ENCODE results near the gene ADGRF3. TPM values are rescaled to one million over a fixed set of nuclear protein-coding genes. Genes with fewer than 3 reads are reported as not detected.

Gene ADGRF3
- total and polyA plus RNA-seq, 9 of the 15 experiments (the other 6 are each of a cell fraction or from before 2014, with no cell fraction given), result 0.04 to 0.54 (median 0.16) TPM; not detected in 2

- H2AFZ ChIP-seq (ENCODE audit: low read depth, low read length), result no peak overlapping the region; the same call in 1 of the 2 replicates
- H3K9me1 ChIP-seq (ENCODE audit: control insufficient read depth, insufficient read depth, low read length), result no peaks in the 10 kb centered on the region
- H3K36me3 ChIP-seq (ENCODE audit: control insufficient read depth, insufficient read depth, low read length), result peaks cover 47% of the 10 kb centered on the region
- H3K4me2 ChIP-seq (ENCODE audit: insufficient read depth, low read length), result peak overlapping the region; percentile 81
- no peak for FAIRE-seq
- peaks cover 37 to 73% of the 10 kb centered on the region in 2 experiments for H3K4me1 ChIP-seq (replicated peaks in 1 of 2; ENCODE audit: control insufficient read depth in 2 of 2, insufficient read depth in 2 of 2, low read length in 2 of 2)
- H3K27me3 ChIP-seq (ENCODE audit: control insufficient read depth in 2 of 2, insufficient read depth in 2 of 2, low read length in 2 of 2), result no peaks in the 10 kb centered on the region
- H4K20me1 ChIP-seq (replicated peaks; ENCODE audit: control insufficient read depth, insufficient read depth, low read length), result 0 out of 2 replicates have a peak, but pooled peaks cover 5% of the 10 kb centered on the region
- H3K9me3 ChIP-seq (replicated peaks; ENCODE audit: control insufficient read depth, insufficient read depth, low read depth, low read length), result no peaks in the 10 kb centered on the region; the same call in 1 of the 2 replicates
- H3K4me3 ChIP-seq, result peak overlapping the region; percentile 6; the same call in 1 of the 2 replicates
- peak overlapping the region; percentile 80 to 85; a peak in 3 of 4 replicates for H3K9ac ChIP-seq (ENCODE audit: insufficient read depth in 1 of 2, low read depth in 2 of 2, low read length in 2 of 2)
- DNase-seq (ENCODE audit: extremely low read depth in 1 of 4, low spot score in 3 of 4), result peak in 1 of 4 experiments; percentile 30
- no TSS peak for BruUV-seq (replicated peaks)
- ChIA-PET CTCF (ENCODE audit: low intra/inter-chr PET ratio) (no interaction called here), POLR2A (interaction anchor here (0.7 to 8.0 kb wide), 11 partner anchors 9 to 113 kb away, joined by 3 to 64 read pairs (median 4); partner anchors contain the start of genes ADGRF3, HADHA, HADHB and SELENOI)
- in situ Hi-C loops (cut with MboI) (no loop called here), intact Hi-C loops (cut with micrococcal nuclease) (no loop called here)
- TF ChIP-seq U2AF1 (optimal IDR thresholded peaks at IDR 0.05; ENCODE audit: low read depth, low read length) (no peak), ZFP30 (CRISPR knock-in tag; IDR thresholded peaks at IDR 0.05; ENCODE audit: borderline replicate concordance) (no peak), NEUROD1 (IDR thresholded peaks at IDR 0.05; ENCODE audit: borderline replicate concordance, low read depth, low read length, partially characterized antibody) (no peak), ZNF57 (CRISPR knock-in tag; IDR thresholded peaks at IDR 0.05) (no peak), ILF3 (IDR thresholded peaks at IDR 0.05; ENCODE audit: borderline replicate concordance) (no peak), BRD4 (IDR thresholded peaks at IDR 0.05) (0 out of 2 replicates have a peak, but pooled peaks have one; percentile 49), NR4A1 (CRISPR knock-in tag; IDR thresholded peaks at IDR 0.05) (no peak), NR4A1 (tag; IDR thresholded peaks at IDR 0.05) (no peak), HMBOX1 (IDR thresholded peaks at IDR 0.05) (peak; percentile 51)
- 52% methylated on average over 2 of the region's 2 CpGs for WGBS (ENCODE audit: insufficient coverage, low coverage, missing lambda C conversion rate)
- peaks cover 98% of the 10 kb centered on the region for H3K79me2 ChIP-seq (ENCODE audit: control insufficient read depth, insufficient read depth, low read length)
- peak; percentile 34 for ATAC-seq
- peak overlapping the region; percentile 95 for H3K27ac ChIP-seq (ENCODE audit: extremely low read depth, low read depth, low read length)
These were observed 9.5 kb upstream of the ADGRF3 start for GRCh38 chr2:26356111-26356510.
